Duodenal mucosa (tissue), 2 donors: Measurements from ENCODE around the gene B4GALT3.

Experiments
- H3K27ac ChIP-seq: one replicate; pipeline ENCODE4 v1.7.0; 2013; ENCODE audit warnings: low read depth, low read length
- H3K27me3 ChIP-seq, 2 donors: one replicate each; pipeline ENCODE4 v1.7.0; 2013; ENCODE audit warnings: low read length in 2 of 2, control low read depth in 1 of 2; ENCODE audit not compliant: insufficient read depth in 2 of 2, control insufficient read depth in 1 of 2
- H3K36me3 ChIP-seq, 2 donors: one replicate each; pipeline ENCODE4 v1.7.0; 2013; ENCODE audit warnings: low read length in 2 of 2, control low read depth in 1 of 2; ENCODE audit not compliant: insufficient read depth in 2 of 2, control insufficient read depth in 1 of 2
- H3K4me1 ChIP-seq, 2 donors: one replicate each; pipeline ENCODE4 v1.7.0; 2013; ENCODE audit warnings: low read length in 2 of 2, control low read depth in 1 of 2; ENCODE audit not compliant: insufficient read depth in 2 of 2, control insufficient read depth in 1 of 2
- H3K4me3 ChIP-seq, 2 donors: one replicate each; pipeline ENCODE4 v1.7.0; 2013; ENCODE audit warnings: low read length in 2 of 2, low read depth in 1 of 2
- H3K9ac ChIP-seq, 2 donors: one replicate each; pipeline ENCODE4 v1.7.0; 2013; ENCODE audit warnings: low read length in 2 of 2, low read depth in 1 of 2
- H3K9me3 ChIP-seq, 2 donors: one replicate each; pipeline ENCODE4 v1.7.0; 2013; ENCODE audit warnings: low read length in 2 of 2, control low read depth in 1 of 2; ENCODE audit not compliant: control insufficient read depth in 1 of 2

The B4GALT3 gene

GRCh38 chr1:161185732-161186311 lies 8.5 kb upstream of the B4GALT3 start:
- H3K4me3 ChIP-seq = peak overlapping the region in 1 of 2 donors; percentile 7
- H3K4me1 ChIP-seq = peaks cover 22 to 25% of the 10 kb centered on the region in 2 donors
- peak overlapping the region in 1 of 2 donors; percentile 27 for H3K9ac ChIP-seq
- no peaks in the 10 kb centered on the region for H3K27me3 ChIP-seq
- no peaks in the 10 kb centered on the region for H3K36me3 ChIP-seq
- H3K9me3 ChIP-seq = no peaks in the 10 kb centered on the region
- H3K27ac ChIP-seq = peak overlapping the region; percentile 74

- Histone ChIP-seq H3K27me3 (no peaks in the 10 kb centered on the region), H3K4me3 (peak overlapping the region in 1 of 2 donors; percentile 9), H3K4me1 (peaks cover 22 to 25% of the 10 kb centered on the region in 2 donors), H3K9me3 (no peaks in the 10 kb centered on the region), H3K36me3 (no peaks in the 10 kb centered on the region), H3K9ac (peak overlapping the region in 1 of 2 donors; percentile 27), H3K27ac (peak overlapping the region; percentile 74)
These were observed 8.0 kb upstream of the B4GALT3 start for GRCh38 chr1:161185282-161185682.

GRCh38 chr1:161182214-161182613 lies 4.9 kb upstream of the B4GALT3 start:
- no peak overlapping the region for H3K27ac ChIP-seq
- peaks cover 26 to 31% of the 10 kb centered on the region in 2 donors for H3K4me1 ChIP-seq

GRCh38 chr1:161180639-161181038 lies 3.3 kb upstream of the B4GALT3 start:
- no peak overlapping the region for H3K27ac ChIP-seq

More at GRCh38 chr1:161182214-161182613, 4.9 kb upstream of the B4GALT3 start:
- Histone ChIP-seq H3K9ac (no peak overlapping the region), H3K9me3 (no peaks in the 10 kb centered on the region), H3K27me3 (no peaks in the 10 kb centered on the region), H3K4me3 (no peak overlapping the region), H3K36me3 (no peaks in the 10 kb centered on the region)

GRCh38 chr1:161179698-161180097 lies 2.4 kb upstream of the B4GALT3 start:
- H3K27me3 ChIP-seq = no peaks in the 10 kb centered on the region
- H3K4me1 ChIP-seq = peaks cover 25 to 34% of the 10 kb centered on the region in 2 donors
- H3K36me3 ChIP-seq = peaks cover 5 to 10% of the 10 kb centered on the region in 2 donors
- no peaks in the 10 kb centered on the region for H3K9me3 ChIP-seq
- no peak overlapping the region for H3K27ac ChIP-seq
- no peak overlapping the region for H3K9ac ChIP-seq
- no peak overlapping the region for H3K4me3 ChIP-seq

More at GRCh38 chr1:161180639-161181038, 3.3 kb upstream of the B4GALT3 start:
- no peak overlapping the region for H3K4me3 ChIP-seq
- H3K9me3 ChIP-seq = no peaks in the 10 kb centered on the region
- H3K27me3 ChIP-seq = no peaks in the 10 kb centered on the region
- H3K4me1 ChIP-seq = peaks cover 26 to 32% of the 10 kb centered on the region in 2 donors
- no peak overlapping the region for H3K9ac ChIP-seq
- H3K36me3 ChIP-seq = peaks cover 0 to under 1% of the 10 kb centered on the region in 2 donors

- Histone ChIP-seq H3K36me3 (peaks cover 19 to 25% of the 10 kb centered on the region in 2 donors), H3K9me3 (no peaks in the 10 kb centered on the region), H3K4me1 (peaks cover 20 to 36% of the 10 kb centered on the region in 2 donors), H3K9ac (peak overlapping the region; percentile 90 to 96), H3K4me3 (peak overlapping the region; percentile 84 to 99), H3K27me3 (no peaks in the 10 kb centered on the region), H3K27ac (peak overlapping the region; percentile 11)
These were observed 583 bp upstream of the B4GALT3 start for GRCh38 chr1:161177936-161178244.

GRCh38 chr1:161176468-161177111 lies 717 bp downstream of the B4GALT3 start:
- H3K27me3 ChIP-seq = no peaks in the 10 kb centered on the region

GRCh38 chr1:161175771-161176453 lies 1.4 kb downstream of the B4GALT3 start:
- H3K27ac ChIP-seq = no peak overlapping the region
- peaks cover 20 to 34% of the 10 kb centered on the region in 2 donors for H3K4me1 ChIP-seq
- H3K9me3 ChIP-seq = no peaks in the 10 kb centered on the region
- peak overlapping the region; percentile 90 to 96 for H3K9ac ChIP-seq
- H3K4me3 ChIP-seq = peak overlapping the region; percentile 84 to 99
- H3K27me3 ChIP-seq = no peaks in the 10 kb centered on the region
- H3K36me3 ChIP-seq = peaks cover 26 to 44% of the 10 kb centered on the region in 2 donors

More at GRCh38 chr1:161176468-161177111, 717 bp downstream of the B4GALT3 start:
- peaks cover 25 to 38% of the 10 kb centered on the region in 2 donors for H3K36me3 ChIP-seq
- peaks cover 20 to 34% of the 10 kb centered on the region in 2 donors for H3K4me1 ChIP-seq
- H3K4me3 ChIP-seq = peak overlapping the region; percentile 84 to 99
- H3K9ac ChIP-seq = peak overlapping the region; percentile 90 to 96
- H3K9me3 ChIP-seq = no peaks in the 10 kb centered on the region
- H3K27ac ChIP-seq = peak overlapping the region; percentile 79

GRCh38 chr1:161174911-161175310 lies 2.4 kb downstream of the B4GALT3 start:
- H3K36me3 ChIP-seq = peaks cover 33 to 54% of the 10 kb centered on the region in 2 donors
- H3K4me3 ChIP-seq = no peak overlapping the region
- no peak overlapping the region for H3K27ac ChIP-seq
- H3K9me3 ChIP-seq = no peaks in the 10 kb centered on the region
- H3K27me3 ChIP-seq = no peaks in the 10 kb centered on the region
- H3K4me1 ChIP-seq = peaks cover 20 to 34% of the 10 kb centered on the region in 2 donors
- H3K9ac ChIP-seq = no peak overlapping the region

- H3K9me3 ChIP-seq = no peaks in the 10 kb centered on the region
- no peaks in the 10 kb centered on the region for H3K27me3 ChIP-seq
- no peak overlapping the region for H3K4me3 ChIP-seq
- no peak overlapping the region for H3K27ac ChIP-seq
- peaks cover 20 to 34% of the 10 kb centered on the region in 2 donors for H3K4me1 ChIP-seq
- peaks cover 33 to 64% of the 10 kb centered on the region in 2 donors for H3K36me3 ChIP-seq
- no peak overlapping the region for H3K9ac ChIP-seq
These were observed 3.6 kb downstream of the B4GALT3 start for GRCh38 chr1:161173711-161174110.
